Kidney (tissue), 14 donors: ENCODE results near the gene MAN1A2. TPM values are rescaled to one million over a fixed set of nuclear protein-coding genes. Genes with fewer than 3 reads are reported as not detected.

Experiments
- DNase-seq, 5 donors: peaks; one replicate each; pipeline ENCODE4 v3.0.0-alpha.2; 2013 to 2020
- FAIRE-seq: peaks from 2 replicates; lab custom pipeline; 2012; peaks lifted over from hg19 to GRCh38; lab: Jason Lieb, UNC
- H3K27ac ChIP-seq, 2 donors: one replicate each; pipeline ENCODE4 v1.7.0; 2013; ENCODE audit warnings: low read depth in 2 of 2, low read length in 2 of 2, inconsistent platforms in 1 of 2
- H3K27me3 ChIP-seq: one replicate; pipeline ENCODE4 v1.7.1; 2013; ENCODE audit warnings: low read length, inconsistent platforms; ENCODE audit not compliant: control insufficient read depth, insufficient read depth
- H3K36me3 ChIP-seq, 3 donors: one replicate each; pipeline versions ENCODE4 v1.7.0 to v1.7.1; 2013; ENCODE audit warnings: low read length in 3 of 3, control low read depth in 1 of 3, inconsistent platforms in 1 of 3; ENCODE audit not compliant: insufficient read depth in 3 of 3, control insufficient read depth in 2 of 3
- H3K4me1 ChIP-seq, 3 donors: one replicate each; pipeline versions ENCODE4 v1.7.0 to v1.7.1; 2013; ENCODE audit warnings: low read length in 3 of 3, inconsistent platforms in 1 of 3, low read depth in 1 of 3; ENCODE audit not compliant: control insufficient read depth in 2 of 3, insufficient read depth in 2 of 3
- H3K4me3 ChIP-seq, 3 donors: one replicate each; pipeline versions ENCODE4 v1.7.0 to v1.8.1; 2013; ENCODE audit warnings: low read length in 3 of 3, control low read depth in 1 of 3, inconsistent platforms in 1 of 3
- H3K9ac ChIP-seq, 3 donors: one replicate each; pipeline versions ENCODE4 v1.7.0 to v1.7.1; 2013; ENCODE audit warnings: low read length in 3 of 3, control low read depth in 1 of 3, inconsistent platforms in 1 of 3
- H3K9me3 ChIP-seq, 3 donors: one replicate each; pipeline versions ENCODE4 v1.7.0 to v1.7.1; 2013; ENCODE audit warnings: low read length in 3 of 3, control low read depth in 1 of 3, inconsistent platforms in 1 of 3; ENCODE audit not compliant: control insufficient read depth in 2 of 3, insufficient read depth in 1 of 3
- CTCF ChIP-seq: IDR thresholded peaks from 3 replicates; pipeline ENCODE4 v1.5.1; 2012; ENCODE audit warnings: mild to moderate bottlenecking, moderate library complexity, borderline replicate concordance; ENCODE audit not compliant: insufficient read depth; ENCODE audit errors: extremely low read depth
- intact Hi-C: fragments of 100-400 bp; cut with DNase I; formaldehyde crosslinking; loops from one replicate; pipeline ENCODE4 v1.11.1; 2022
- polyA plus RNA-seq: library from polyadenylated mRNA; stranded (reverse); fragments of 350-450 nt; fragmentation: Illumina TruSeq; extraction: RNeasy Lipid Tissue Mini Kit (QIAGEN cat#74804); gene quantifications from one replicate; pipeline ENCODE4 v1.2.3, GENCODE V29; 2014; ENCODE audit warnings: low read depth, low replicate concordance; ENCODE audit not compliant: insufficient read depth
- total RNA-seq: library from RNA; stranded (reverse); fragmentation: NEBNext Ultra II Directional; extraction: Animal tissue kit (Norgen Biotek cat#: 25700); gene quantifications from one replicate; pipeline ENCODE4 v1.2.1, GENCODE V29; 2021
- donor health status: control.
- donor health status: control.
- donor health status: control.
- donor health status: control.
- donor health status: control.
- donor health status: DM: yes; HTN: yes; CAD: no.
- donor health status: Normal renal cell carcinoma (clear cell type).

Gene MAN1A2
- total and polyA plus RNA-seq, 2 donors from 2014 or later: 8.0 to 54.4 TPM

GRCh38 chr1:117575586-117576225 lies 208.5 kb downstream of the MAN1A2 start:
- Histone ChIP-seq H3K4me3 (no peak overlapping the region), H3K4me1 (peaks cover 0 to under 1% (median 0%) of the 10 kb centered on the region in 3 donors), H3K27me3 (no peaks in the 10 kb centered on the region), H3K36me3 (no peaks in the 10 kb centered on the region), H3K9me3 (no peaks in the 10 kb centered on the region), H3K9ac (no peak overlapping the region), H3K27ac (no peak overlapping the region)
- FAIRE-seq: no peak
- TF ChIP-seq CTCF: no peak
- DNase-seq: no peak
- intact Hi-C loops: no loop called here

GRCh38 chr1:117576236-117576635 lies 209.0 kb downstream of the MAN1A2 start:
- no peaks in the 10 kb centered on the region for H3K27me3 ChIP-seq
- no peaks in the 10 kb centered on the region for H3K36me3 ChIP-seq
- no peaks in the 10 kb centered on the region for H3K4me1 ChIP-seq
- no peak overlapping the region for H3K27ac ChIP-seq
- no peak overlapping the region for H3K4me3 ChIP-seq
- H3K9me3 ChIP-seq: no peaks in the 10 kb centered on the region
- DNase-seq: no peak
- H3K9ac ChIP-seq: no peak overlapping the region
- FAIRE-seq: no peak
- intact Hi-C loops: no loop called here
- TF ChIP-seq CTCF: no peak

- no peaks in the 10 kb centered on the region for H3K27me3 ChIP-seq
- DNase-seq: peak in 1 of 5 donors; percentile 10
- no peak overlapping the region for H3K4me3 ChIP-seq
- TF ChIP-seq CTCF: no peak
- FAIRE-seq: no peak
- H3K36me3 ChIP-seq: no peaks in the 10 kb centered on the region
- intact Hi-C loops: no loop called here
- no peak overlapping the region for H3K9ac ChIP-seq
- no peak overlapping the region for H3K27ac ChIP-seq
- no peaks in the 10 kb centered on the region for H3K9me3 ChIP-seq
- H3K4me1 ChIP-seq: no peaks in the 10 kb centered on the region
Observed at GRCh38 chr1:117577191-117577885, 210.1 kb downstream of the MAN1A2 start.
